K562 (cell line): ENCODE data around the gene CELSR1.

ENCODE experiments used
- EZH2 ChIP-seq: IDR thresholded peaks from 2 replicates; pipeline ENCODE4 v1.6.1; 2012; ENCODE audit warnings: low read depth, mild to moderate bottlenecking, inconsistent platforms, low read length, borderline replicate concordance
- HCFC1 ChIP-seq: IDR thresholded peaks from 2 replicates; pipeline ENCODE4 v1.6.1; 2012; ENCODE audit warnings: low read depth, low read length, improper control_type of control experiment
- NFE2L1 ChIP-seq: fragments of 450-650 bp; IDR thresholded peaks from 2 replicates; pipeline ENCODE4 v1.6.1; 2016; ENCODE audit warnings: missing genetic modification characterization, low read depth, mild to moderate bottlenecking, missing compliant biosample characterization, moderate library complexity, borderline replicate concordance
- POLR2AphosphoS5 ChIP-seq: IDR thresholded peaks from 2 replicates; pipeline ENCODE4 v1.6.1; 2011; ENCODE audit warnings: mild to moderate bottlenecking, low read depth, low read length, moderate library complexity; ENCODE audit not compliant: control insufficient read depth, insufficient read depth
- RAD21 ChIP-seq, 2 experiments: fragments of 250-450 bp in 1 of 2; fragments of 450-650 bp in 1 of 2; sonication (Bioruptor Pico) in 1 of 2; formaldehyde crosslinking in 1 of 2; IDR thresholded peaks in 1 of 2; conservative IDR thresholded peaks in 1 of 2; 2 replicates each; pipeline versions ENCODE4 v1.4.0 to v1.8.0; 2020 to 2022; ENCODE audit warnings: mild to moderate bottlenecking in 2 of 2, moderate library complexity in 1 of 2
- ZC3H4 ChIP-seq: sonication (generic); formaldehyde crosslinking; IDR thresholded peaks from 2 replicates; pipeline ENCODE4 v1.9.0; 2021; ENCODE audit warnings: missing genetic modification reagents, borderline replicate concordance
- ZNF143 ChIP-seq: sonication (generic); formaldehyde crosslinking; IDR thresholded peaks from 2 replicates; pipeline ENCODE4 v1.9.0; 2022; ENCODE audit warnings: mild to moderate bottlenecking, missing genetic modification reagents
- ZNF282 ChIP-seq: sonication (generic); formaldehyde crosslinking; IDR thresholded peaks from 2 replicates; pipeline ENCODE4 v1.8.1; 2023; ENCODE audit warnings: missing genetic modification reagents
- TF ChIP-seq, protein P1 (sequence below), 3 experiments: IDR thresholded peaks in 2 of 3; conservative IDR thresholded peaks in 1 of 3; 2 replicates each; pipeline ENCODE4 v1.5.1; 2011 to 2012; ENCODE audit warnings: low read length in 3 of 3, mild to moderate bottlenecking in 3 of 3, control low read depth in 2 of 3, improper control_type of control experiment in 1 of 3, inconsistent platforms in 1 of 3, low read depth in 1 of 3, mixed read lengths in 1 of 3, moderate library complexity in 1 of 3; ENCODE audit not compliant: insufficient read depth in 2 of 3
- TF ChIP-seq, protein P2 (sequence below), 2 experiments: IDR thresholded peaks; 2 replicates each; pipeline ENCODE4 v1.6.1; 2011; ENCODE audit warnings: borderline replicate concordance in 1 of 2, control low read depth in 1 of 2, low read depth in 1 of 2, low read length in 1 of 2, mild to moderate bottlenecking in 1 of 2, mixed read lengths in 1 of 2, moderate library complexity in 1 of 2; ENCODE audit not compliant: insufficient read depth in 1 of 2, insufficient read length in 1 of 2, poor library complexity in 1 of 2, severe bottlenecking in 1 of 2; ENCODE audit errors: extremely low read depth in 1 of 2
- TF ChIP-seq, protein P3 (sequence below): sonication (generic); formaldehyde crosslinking; IDR thresholded peaks from 2 replicates; pipeline ENCODE4 v1.8.1; 2022; ENCODE audit warnings: missing genetic modification reagents

GRCh38 chr22:46348099-46348695, 189.2 kb downstream of the CELSR1 start:
- TF ChIP-seq POLR2AphosphoS5 (no peak), NFE2L1 (tag) (no peak), RAD21 (CRISPR knock-in tag; conservative IDR thresholded peaks at IDR 0.05 in 1 of 2, IDR thresholded peaks at IDR 0.05 in 1 of 2) (no peak), HCFC1 (no peak), EZH2 (no peak), ZNF282 (CRISPR knock-in tag) (no peak), ZC3H4 (CRISPR knock-in tag) (no peak), ZNF143 (CRISPR knock-in tag) (no peak)
- TF ChIP-seq, protein P1, sequence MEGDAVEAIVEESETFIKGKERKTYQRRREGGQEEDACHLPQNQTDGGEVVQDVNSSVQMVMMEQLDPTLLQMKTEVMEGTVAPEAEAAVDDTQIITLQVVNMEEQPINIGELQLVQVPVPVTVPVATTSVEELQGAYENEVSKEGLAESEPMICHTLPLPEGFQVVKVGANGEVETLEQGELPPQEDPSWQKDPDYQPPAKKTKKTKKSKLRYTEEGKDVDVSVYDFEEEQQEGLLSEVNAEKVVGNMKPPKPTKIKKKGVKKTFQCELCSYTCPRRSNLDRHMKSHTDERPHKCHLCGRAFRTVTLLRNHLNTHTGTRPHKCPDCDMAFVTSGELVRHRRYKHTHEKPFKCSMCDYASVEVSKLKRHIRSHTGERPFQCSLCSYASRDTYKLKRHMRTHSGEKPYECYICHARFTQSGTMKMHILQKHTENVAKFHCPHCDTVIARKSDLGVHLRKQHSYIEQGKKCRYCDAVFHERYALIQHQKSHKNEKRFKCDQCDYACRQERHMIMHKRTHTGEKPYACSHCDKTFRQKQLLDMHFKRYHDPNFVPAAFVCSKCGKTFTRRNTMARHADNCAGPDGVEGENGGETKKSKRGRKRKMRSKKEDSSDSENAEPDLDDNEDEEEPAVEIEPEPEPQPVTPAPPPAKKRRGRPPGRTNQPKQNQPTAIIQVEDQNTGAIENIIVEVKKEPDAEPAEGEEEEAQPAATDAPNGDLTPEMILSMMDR (IDR thresholded peaks at IDR 0.05 in 2 of 3, conservative IDR thresholded peaks at IDR 0.05 in 1 of 3; ENCODE audit: insufficient read depth in 2 of 3, low read depth in 1 of 3, low read length in 3 of 3) = no peak
- TF ChIP-seq, protein P2, sequence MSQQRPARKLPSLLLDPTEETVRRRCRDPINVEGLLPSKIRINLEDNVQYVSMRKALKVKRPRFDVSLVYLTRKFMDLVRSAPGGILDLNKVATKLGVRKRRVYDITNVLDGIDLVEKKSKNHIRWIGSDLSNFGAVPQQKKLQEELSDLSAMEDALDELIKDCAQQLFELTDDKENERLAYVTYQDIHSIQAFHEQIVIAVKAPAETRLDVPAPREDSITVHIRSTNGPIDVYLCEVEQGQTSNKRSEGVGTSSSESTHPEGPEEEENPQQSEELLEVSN (IDR thresholded peaks at IDR 0.05; ENCODE audit: borderline replicate concordance in 1 of 2, extremely low read depth in 1 of 2, insufficient read depth in 1 of 2, insufficient read length in 1 of 2, low read depth in 1 of 2, low read length in 1 of 2, poor library complexity in 1 of 2, severe bottlenecking in 1 of 2) = no peak
- TF ChIP-seq, protein P3, sequence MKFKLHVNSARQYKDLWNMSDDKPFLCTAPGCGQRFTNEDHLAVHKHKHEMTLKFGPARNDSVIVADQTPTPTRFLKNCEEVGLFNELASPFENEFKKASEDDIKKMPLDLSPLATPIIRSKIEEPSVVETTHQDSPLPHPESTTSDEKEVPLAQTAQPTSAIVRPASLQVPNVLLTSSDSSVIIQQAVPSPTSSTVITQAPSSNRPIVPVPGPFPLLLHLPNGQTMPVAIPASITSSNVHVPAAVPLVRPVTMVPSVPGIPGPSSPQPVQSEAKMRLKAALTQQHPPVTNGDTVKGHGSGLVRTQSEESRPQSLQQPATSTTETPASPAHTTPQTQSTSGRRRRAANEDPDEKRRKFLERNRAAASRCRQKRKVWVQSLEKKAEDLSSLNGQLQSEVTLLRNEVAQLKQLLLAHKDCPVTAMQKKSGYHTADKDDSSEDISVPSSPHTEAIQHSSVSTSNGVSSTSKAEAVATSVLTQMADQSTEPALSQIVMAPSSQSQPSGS = no peak
